NK-92 (cell line): Measurements from ENCODE around the gene FAM168A.

Experiments used
- DNase-seq: peaks from one replicate; lab custom pipeline; 2025; ENCODE audit not compliant: unreplicated experiment; lab: John Stamatoyannopoulos, UW

The FAM168A gene

GRCh38 chr11:73563539-73564200 lies 34.2 kb downstream of the FAM168A start:
- DNase-seq: no peak

DNA sequence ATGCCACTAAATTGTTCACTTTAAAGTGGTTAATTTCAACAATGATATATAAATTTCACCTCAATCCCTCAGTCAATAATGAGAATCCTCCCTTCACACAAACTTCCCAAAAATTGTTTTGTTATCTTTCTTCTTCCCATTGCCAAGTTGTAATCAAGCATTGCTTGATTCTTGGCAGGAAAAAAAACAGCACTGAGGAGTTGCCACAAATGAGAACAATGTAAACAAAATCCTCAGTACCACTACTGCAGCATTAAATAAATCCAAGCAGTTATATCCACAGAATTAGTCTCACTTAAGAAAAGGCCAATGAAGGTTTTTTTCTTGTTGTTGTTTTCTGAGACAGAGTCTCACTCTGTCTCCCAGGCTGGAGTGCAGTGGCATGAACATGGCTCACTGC lies 38.2 kb downstream of the FAM168A start:
- DNase-seq: no peak

GRCh38 chr11:73556966-73557365 lies 40.9 kb downstream of the FAM168A start:
- DNase-seq: no peak

GRCh38 chr11:73555615-73556014 lies 42.3 kb downstream of the FAM168A start:
- no peak for DNase-seq

DNA sequence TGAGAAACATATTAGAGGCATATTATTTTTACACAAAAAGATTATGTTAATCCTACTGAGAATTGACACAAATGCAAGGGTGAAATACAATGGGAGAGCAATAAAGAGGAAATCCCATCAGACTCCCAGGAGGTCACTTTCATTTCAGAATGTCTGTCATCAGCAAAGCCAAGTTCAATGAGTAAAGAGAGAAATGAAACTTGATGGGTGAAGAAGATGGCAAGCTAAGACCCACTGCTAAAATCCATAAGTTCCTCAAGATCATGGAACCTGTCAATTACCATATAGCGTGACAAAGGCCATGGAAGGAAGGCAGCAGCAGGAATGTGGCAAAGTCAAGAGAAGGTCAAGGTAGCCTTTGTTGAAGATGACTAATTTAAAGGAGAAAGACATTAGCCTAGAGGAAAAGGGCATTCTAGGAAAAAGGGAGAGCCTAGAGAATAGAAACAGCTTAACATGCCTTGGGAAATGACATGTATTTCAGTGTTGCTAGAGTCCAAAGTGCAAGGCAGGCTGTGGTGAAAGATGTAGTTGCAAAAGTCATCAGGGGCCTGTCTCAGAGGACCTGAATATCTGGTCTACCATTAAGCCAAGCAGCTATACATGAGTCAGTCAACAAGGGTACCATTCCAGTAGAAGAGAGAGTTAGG lies 43.1 kb downstream of the FAM168A start:
- DNase-seq: no peak

DNA sequence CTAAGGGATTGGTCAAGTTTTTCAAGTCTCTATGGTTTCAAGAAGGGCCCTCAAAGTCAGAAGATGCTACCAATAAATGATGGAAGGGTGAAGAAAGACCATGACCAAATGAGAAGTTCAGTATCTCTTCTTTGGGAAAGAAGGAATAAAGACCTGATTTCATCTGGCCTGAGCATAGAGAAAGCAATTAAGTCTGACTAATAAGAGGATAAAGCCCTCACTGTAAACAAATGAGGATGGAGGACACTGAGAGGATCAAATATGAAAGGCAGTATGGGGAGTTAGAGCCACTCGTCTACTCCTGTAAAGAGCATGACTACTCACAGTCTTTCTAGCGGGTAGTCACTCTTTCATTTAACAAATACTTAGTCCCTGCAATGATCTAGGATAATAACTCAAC lies 44.6 kb downstream of the FAM168A start:
- DNase-seq: no peak

- DNase-seq: no peak
These were observed 46.2 kb downstream of the FAM168A start for GRCh38 chr11:73551677-73552076.

- no peak for DNase-seq
These were observed 48.5 kb downstream of the FAM168A start for GRCh38 chr11:73549376-73549775.

DNA sequence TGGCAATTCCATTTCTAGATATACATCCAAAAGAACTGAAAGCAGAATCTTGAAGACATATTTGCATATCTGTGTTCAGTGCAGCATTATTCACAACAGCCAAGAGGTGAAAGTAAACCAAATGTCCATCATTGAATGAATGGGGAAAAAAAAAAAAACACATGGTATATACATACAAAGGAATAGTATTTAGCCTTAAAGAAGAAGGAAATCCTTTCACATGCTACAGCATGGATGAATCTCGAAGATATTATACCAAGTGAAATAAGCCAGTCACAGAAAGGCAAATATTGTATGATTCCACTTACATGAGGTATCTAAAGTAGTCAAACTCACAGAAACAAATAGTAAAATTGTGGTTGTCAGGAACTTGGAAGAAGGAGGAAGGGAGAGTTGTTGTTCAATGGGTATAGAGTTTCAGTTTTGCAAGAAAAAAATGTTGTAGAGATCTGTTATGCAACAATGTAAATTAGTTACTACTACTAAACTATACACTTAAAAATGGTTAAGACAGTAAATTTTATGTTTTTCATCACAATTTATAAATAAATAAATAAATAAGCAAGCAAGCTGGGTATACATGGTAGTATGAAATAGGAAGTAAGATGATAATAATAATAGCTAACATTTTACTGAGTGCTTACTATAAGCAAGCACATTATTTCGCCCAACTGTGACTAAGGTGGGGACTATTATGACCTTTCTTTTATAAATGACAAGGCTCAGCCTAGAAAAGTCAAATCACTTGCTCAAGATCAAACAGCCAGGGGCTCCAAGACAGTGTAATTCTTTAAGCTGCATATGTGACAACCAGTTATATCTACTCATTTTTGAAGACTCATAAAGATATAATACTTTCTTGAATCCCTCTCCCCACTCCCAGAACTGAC lies 50.0 kb downstream of the FAM168A start:
- DNase-seq: no peak

- DNase-seq: no peak
These were observed 55.7 kb downstream of the FAM168A start for GRCh38 chr11:73542175-73542574.

GRCh38 chr11:73539506-73540084 lies 58.3 kb downstream of the FAM168A start:
- DNase-seq: no peak

- DNase-seq: no peak
These were observed 59.5 kb downstream of the FAM168A start for GRCh38 chr11:73538381-73538872.

GRCh38 chr11:73537969-73538368 lies 59.9 kb downstream of the FAM168A start:
- DNase-seq: no peak

DNA sequence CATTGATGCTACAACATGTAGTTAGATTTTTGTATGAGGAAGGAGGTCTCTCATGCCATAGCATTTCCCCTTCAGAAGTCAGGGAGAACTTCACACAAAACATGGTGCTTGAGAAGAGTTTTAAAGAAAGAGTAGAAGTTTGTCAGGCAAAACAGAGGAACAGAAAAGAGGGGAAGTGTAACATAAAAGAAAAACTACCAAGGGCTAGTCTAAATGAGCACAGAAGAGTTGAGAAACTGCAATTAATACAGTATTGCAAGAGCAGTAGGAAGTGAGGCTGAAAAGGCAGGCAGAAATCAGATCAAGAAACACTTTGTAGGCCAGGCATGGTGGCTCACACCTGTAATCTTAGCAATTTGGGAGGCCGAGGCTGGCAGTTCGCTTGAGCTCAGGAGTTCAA lies 61.0 kb downstream of the FAM168A start:
- DNase-seq: no peak

DNA sequence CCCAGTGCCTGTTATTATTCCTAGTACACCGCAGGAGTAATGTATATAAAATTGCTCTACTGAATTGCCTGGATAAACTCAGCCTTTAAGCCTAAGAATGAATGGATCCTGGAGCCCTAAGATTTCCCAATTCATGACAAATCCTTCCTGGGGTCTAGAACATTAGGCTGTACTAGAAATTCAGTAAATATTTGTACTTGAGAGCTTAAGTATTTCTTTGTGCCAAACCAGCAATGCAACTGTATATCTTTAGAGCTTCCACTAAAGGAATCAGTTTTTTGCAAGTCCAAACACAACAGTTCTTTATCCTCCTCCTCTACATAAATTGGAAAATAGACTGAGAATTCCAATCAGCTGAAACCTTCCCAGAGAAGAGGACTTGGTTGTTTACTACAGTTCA lies 65.6 kb downstream of the FAM168A start:
- DNase-seq: no peak

DNA sequence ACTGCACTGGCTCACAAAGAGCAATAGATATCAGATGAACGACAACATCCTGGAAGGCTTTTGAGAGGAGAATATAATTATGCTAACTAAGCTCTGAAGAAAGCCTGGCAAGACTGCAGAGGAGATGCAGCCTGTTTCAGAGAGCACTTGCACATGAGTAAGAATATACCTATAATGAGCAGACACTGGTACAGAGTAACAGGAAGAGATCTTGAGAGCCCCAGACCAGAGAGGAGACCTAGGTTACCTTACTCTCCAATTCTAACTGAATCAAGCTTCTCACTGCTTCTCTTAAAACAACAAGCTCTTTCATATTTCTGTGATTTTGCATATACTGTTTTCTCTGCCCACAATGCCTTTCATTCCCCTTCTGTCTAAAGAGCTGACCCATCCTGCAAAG lies 66.5 kb downstream of the FAM168A start:
- DNase-seq: no peak

DNA sequence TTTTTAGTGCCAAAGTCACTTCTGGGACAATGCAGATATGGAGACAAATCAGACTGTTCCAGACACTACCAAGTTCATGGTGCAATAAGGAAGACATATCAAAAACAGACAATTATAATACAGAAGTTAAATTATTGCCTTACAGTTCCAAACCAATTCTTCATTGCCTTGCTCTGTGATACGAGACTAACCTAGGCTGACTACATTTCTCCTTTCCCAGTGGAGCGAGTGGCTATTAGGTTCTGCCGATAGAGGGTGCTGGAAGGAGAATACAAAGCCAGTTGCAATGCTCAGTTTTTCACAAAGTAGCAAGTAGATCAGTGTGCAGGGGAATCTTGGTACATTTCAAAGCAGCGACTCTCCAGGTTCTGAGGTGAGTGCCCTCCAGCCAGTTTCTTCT lies 67.8 kb downstream of the FAM168A start:
- DNase-seq: no peak

GRCh38 chr11:73529204-73529530 lies 68.7 kb downstream of the FAM168A start:
- no peak for DNase-seq

DNA sequence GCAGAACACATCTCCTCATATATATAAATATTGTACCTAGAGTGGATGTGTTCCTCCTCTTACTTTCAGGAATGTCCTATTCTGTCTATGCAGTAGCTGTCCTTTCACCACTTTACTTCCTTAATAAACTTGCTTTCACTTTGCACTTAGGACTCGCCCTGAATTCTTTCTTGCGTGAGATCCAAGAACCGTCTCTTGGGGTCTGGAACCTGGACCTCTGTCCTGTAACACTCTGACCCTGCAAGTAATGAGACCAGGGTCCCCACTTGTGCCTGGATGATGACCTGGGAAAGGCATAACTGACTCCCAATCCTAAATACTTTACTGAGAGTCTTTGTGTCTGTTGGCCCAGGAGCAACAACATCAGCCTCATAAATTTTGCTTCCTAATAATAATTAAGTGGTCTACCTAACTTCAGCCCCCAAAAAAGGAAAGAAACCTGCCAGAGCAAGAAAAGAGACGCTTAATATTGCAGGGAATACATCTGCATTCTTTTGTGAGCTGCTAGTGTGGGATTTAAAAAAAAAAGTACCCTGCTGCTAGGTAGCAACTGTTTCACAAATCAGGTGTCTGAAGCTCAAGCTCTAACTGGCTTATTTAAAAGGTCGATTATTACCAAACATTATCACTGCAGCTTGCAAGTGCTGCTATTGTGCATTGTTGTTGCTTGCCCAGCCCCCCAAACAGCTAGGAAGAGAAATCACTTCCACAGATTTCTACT lies 69.3 kb downstream of the FAM168A start:
- DNase-seq: no peak

DNA sequence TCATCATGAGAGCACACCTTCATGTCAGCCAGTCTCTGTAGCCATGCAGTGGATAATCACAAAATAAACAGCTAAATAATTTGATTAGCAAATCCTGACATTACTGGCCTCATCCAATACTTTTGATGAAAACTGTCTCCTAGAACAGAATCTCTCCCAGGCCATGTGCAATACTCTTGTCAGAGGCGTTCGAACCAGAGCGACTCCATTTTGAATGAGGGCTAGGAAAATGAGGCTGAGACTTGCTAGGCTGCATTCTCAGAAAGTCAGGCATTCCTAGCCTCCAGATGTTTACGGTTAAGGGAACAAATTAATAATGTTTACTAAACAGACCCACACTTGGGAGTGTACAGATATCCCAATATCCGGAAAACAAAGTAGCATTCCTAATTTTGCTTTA lies 69.9 kb downstream of the FAM168A start:
- DNase-seq: no peak

DNA sequence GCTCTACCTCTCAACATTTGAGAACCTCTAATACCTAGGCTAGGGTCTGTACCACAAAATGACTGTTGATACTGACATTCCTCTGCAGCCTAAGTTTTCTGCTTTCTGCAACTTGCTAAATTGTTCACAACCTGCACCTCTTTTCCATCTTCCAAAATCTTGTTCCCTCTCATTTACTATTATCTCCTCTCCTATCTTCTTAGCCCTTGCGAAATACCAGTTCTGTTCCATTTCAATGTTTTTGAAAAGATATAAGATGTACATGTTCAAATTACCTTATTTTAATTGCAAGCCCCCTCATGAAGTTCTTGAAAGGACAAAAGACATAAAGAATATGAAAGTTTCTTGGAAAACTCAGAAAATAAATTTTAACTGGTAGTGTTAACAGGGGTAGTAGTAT lies 72.3 kb downstream of the FAM168A start:
- no peak for DNase-seq
